Medulla oblongata (tissue), 1 donor: Measurements from ENCODE around the gene FIGLA.

Experiments used
- DNase-seq: peaks from one replicate; pipeline ENCODE4 v3.0.0-alpha.2; 2015; ENCODE audit errors: extremely low spot score

Gene FIGLA

GRCh38 chr2:70790136-70790828 lies at the start of gene FIGLA:
Gene FIGLA (minus strand): TSS chr2:70790643. CDS start chr2:70790638, 5 bp downstream.
- DNase-seq: no peak

- peak; percentile 18 for DNase-seq
Observed at GRCh38 chr2:70837980-70838925, 47.8 kb upstream of the FIGLA start.

- DNase-seq: no peak
Observed at GRCh38 chr2:70835643-70836042, 45.2 kb upstream of the FIGLA start, which contains the start of gene CD207. Gene CD207 (minus strand): TSS chr2:70835816. CDS start chr2:70835776, 40 bp downstream.

GRCh38 chr2:70834881-70835280 lies 44.4 kb upstream of the FIGLA start:
- no peak for DNase-seq

GRCh38 chr2:70834106-70834505 lies 43.7 kb upstream of the FIGLA start:
- no peak for DNase-seq

- no peak for DNase-seq
Observed at GRCh38 chr2:70833246-70833645, 42.8 kb upstream of the FIGLA start.

GRCh38 chr2:70832386-70832785 lies 41.9 kb upstream of the FIGLA start:
- DNase-seq: no peak

- DNase-seq: no peak
Observed at GRCh38 chr2:70831861-70832260, 41.4 kb upstream of the FIGLA start.

GRCh38 chr2:70830366-70830765 lies 39.9 kb upstream of the FIGLA start:
- DNase-seq: no peak

GRCh38 chr2:70829916-70830315 lies 39.5 kb upstream of the FIGLA start:
- no peak for DNase-seq

GRCh38 chr2:70828914-70829824 lies 38.7 kb upstream of the FIGLA start:
- DNase-seq: peak; percentile 20

- no peak for DNase-seq
Observed at GRCh38 chr2:70828115-70828514, 37.7 kb upstream of the FIGLA start.

GRCh38 chr2:70827388-70827787 lies 36.9 kb upstream of the FIGLA start:
- DNase-seq: no peak

- no peak for DNase-seq
Observed at GRCh38 chr2:70826696-70827350, 36.4 kb upstream of the FIGLA start.

- no peak for DNase-seq
Observed at GRCh38 chr2:70823249-70823648, 32.8 kb upstream of the FIGLA start.

GRCh38 chr2:70822843-70823242 lies 32.4 kb upstream of the FIGLA start:
- DNase-seq: no peak

GRCh38 chr2:70820499-70820898 lies 30.1 kb upstream of the FIGLA start, which contains the start of gene CLEC4F:
Gene CLEC4F (minus strand): TSS chr2:70820599. CDS start chr2:70820523, 76 bp downstream.
- DNase-seq: no peak

- no peak for DNase-seq
Observed at GRCh38 chr2:70817284-70817954, 27.0 kb upstream of the FIGLA start.

GRCh38 chr2:70816726-70817125 lies 26.3 kb upstream of the FIGLA start:
- no peak for DNase-seq
